AG04449 (cell line): ENCODE measurements around the gene PCBP3.

Source experiments
- CTCF ChIA-PET: fragments of 350-600 bp; formaldehyde crosslinking; extraction: SDS; loops from one replicate; lab custom pipeline; 2021; ENCODE audit warnings: antibody characterized with exemption; lab: Yijun Ruan, JAX
- POLR2A ChIA-PET: fragments of 400-600, 350-600 bp; formaldehyde crosslinking; extraction: SDS; loops from one replicate; lab custom pipeline; 2020; ENCODE audit warnings: antibody characterized with exemption, inconsistent platforms; lab: Yijun Ruan, JAX
- DNase-seq: peaks from one replicate; pipeline ENCODE4 v3.0.0-alpha.2; 2010; ENCODE audit warnings: low read depth, low spot score
- H3K4me3 ChIP-seq: 2 replicates; pipeline ENCODE4 v1.5.1; 2011; ENCODE audit warnings: low read depth, mild to moderate bottlenecking, control low read depth, low read length
- CTCF ChIP-seq: IDR thresholded peaks from one replicate; pipeline ENCODE4 v1.5.1; 2011; ENCODE audit warnings: mild to moderate bottlenecking, moderate library complexity, low read length, control low read depth, inconsistent platforms; ENCODE audit not compliant: insufficient read depth; ENCODE audit errors: missing control alignments

PCBP3 gene

GRCh38 chr21:45836694-45837670, 193.5 kb downstream of the PCBP3 start:
- DNase-seq: no peak
- no peak for TF ChIP-seq CTCF
- POLR2A ChIA-PET: no interaction called here
- CTCF ChIA-PET: interaction anchor here (0.6 to 9.4 kb wide), 5 partner anchors 9 to 240 kb away, joined by 3 to 79 read pairs (median 4); no protein-coding TSS in a partner anchor
- H3K4me3 ChIP-seq: no peak overlapping the region

DNA sequence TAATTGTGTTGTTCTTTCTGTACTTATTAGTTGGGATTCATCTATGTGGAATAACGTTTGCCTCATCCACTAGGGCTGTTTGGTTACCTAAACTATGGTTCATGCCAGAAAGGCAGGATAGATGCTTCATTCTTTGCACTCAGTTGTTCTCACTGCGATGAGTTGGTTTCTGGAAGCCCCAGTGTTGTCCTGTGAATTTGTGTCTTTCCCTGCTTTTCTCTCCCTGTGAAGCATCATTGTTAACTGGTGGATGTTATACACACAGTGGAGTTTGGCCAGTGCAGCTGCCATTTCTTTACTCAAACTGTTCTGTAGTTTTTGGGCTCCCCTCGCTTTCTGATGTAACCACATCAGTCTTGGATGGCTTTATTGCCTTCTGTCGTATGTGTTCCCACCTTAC, 194.4 kb downstream of the PCBP3 start:
- H3K4me3 ChIP-seq: no peak overlapping the region
- DNase-seq: no peak
- no peak for TF ChIP-seq CTCF
- CTCF ChIA-PET: interaction anchor here (1.1 kb wide), 1 partner anchor 241 kb away, joined by 3 read pairs; no protein-coding TSS in a partner anchor
- POLR2A ChIA-PET: no interaction called here

DNA sequence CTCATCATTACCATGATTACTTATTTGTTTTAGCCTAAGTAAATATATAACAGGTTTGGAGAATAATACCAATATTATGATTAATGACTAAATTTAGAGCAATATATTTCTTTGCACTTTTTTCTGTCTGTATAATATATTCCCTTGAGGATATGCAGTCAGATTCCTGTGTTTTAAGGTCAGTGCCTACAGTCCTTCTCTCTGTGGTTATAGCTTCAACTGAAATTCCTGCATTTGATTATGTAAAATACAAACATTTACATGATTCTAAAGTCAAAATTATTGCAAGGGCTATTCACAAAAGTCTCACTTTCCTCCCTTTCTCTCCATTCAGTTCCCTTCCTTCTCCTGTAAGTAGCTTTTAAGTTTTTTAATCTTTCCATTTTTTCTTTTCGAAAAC, 195.1 kb downstream of the PCBP3 start:
- ChIA-PET POLR2A (no interaction called here), CTCF (interaction anchor here (0.8 to 2.7 kb wide), 3 partner anchors 18 to 42 kb away, joined by 3 to 13 read pairs (median 5); no protein-coding TSS in a partner anchor)
- H3K4me3 ChIP-seq: no peak overlapping the region
- TF ChIP-seq CTCF: no peak
- no peak for DNase-seq

DNA sequence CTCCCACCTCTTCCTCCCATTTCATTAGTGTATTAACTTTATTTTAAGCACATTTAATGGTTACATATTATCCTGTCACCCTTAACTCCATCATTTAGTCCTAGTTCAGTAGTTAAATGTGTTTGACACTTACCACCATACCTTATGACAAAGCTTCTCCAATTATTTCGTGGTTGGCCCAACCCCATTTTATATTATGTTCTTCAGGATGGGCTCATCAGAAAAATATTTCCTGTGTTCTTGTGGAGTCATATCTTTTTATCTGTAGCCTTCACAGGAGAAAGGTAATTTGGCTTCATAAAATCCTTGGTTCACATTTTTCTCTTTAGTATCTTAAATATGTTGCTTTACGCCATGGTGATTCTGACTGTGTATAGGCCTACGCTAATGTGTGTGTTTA, 195.7 kb downstream of the PCBP3 start:
- no peak for DNase-seq
- H3K4me3 ChIP-seq: no peak overlapping the region
- POLR2A ChIA-PET: no interaction called here
- no peak for TF ChIP-seq CTCF
- CTCF ChIA-PET: interaction anchor here (0.8 to 2.7 kb wide), 3 partner anchors 17 to 42 kb away, joined by 3 to 13 read pairs (median 5); no protein-coding TSS in a partner anchor

- TF ChIP-seq CTCF: no peak
- POLR2A ChIA-PET: no interaction called here
- CTCF ChIA-PET: interaction anchor here (2.7 kb wide), 1 partner anchor 40 kb away, joined by 13 read pairs; no protein-coding TSS in a partner anchor
- no peak overlapping the region for H3K4me3 ChIP-seq
- no peak for DNase-seq
Measured at GRCh38 chr21:45841033-45841432, 197.5 kb downstream of the PCBP3 start.

GRCh38 chr21:45843426-45843825, 199.9 kb downstream of the PCBP3 start:
- ChIA-PET CTCF (no interaction called here), POLR2A (no interaction called here)
- no peak for DNase-seq
- no peak for TF ChIP-seq CTCF
- H3K4me3 ChIP-seq: no peak overlapping the region
